Esophagus (tissue), 2 donors: ENCODE results near the gene KIFAP3. TPM values are rescaled to one million over a fixed set of nuclear protein-coding genes. Genes with fewer than 3 reads are reported as not detected.
"Not testable (repeated sequence)": the region's sequence is repeated elsewhere in the genome, so short reads cannot be mapped to it uniquely, and the experiment has no call there.

Experiments
- H3K27ac ChIP-seq, 2 donors: one replicate each; pipeline ENCODE4 v1.5.1; 2013; ENCODE audit warnings: low read depth in 2 of 2, mild to moderate bottlenecking in 2 of 2, inconsistent platforms in 1 of 2, low read length in 1 of 2, moderate library complexity in 1 of 2
- H3K27me3 ChIP-seq, 2 donors: one replicate each; pipeline ENCODE4 v1.6.1; 2013; ENCODE audit warnings: low read length in 2 of 2, control low read depth in 1 of 2, mild to moderate bottlenecking in 1 of 2; ENCODE audit not compliant: insufficient read depth in 2 of 2, control insufficient read depth in 1 of 2
- H3K36me3 ChIP-seq, 2 donors: one replicate each; pipeline ENCODE4 v1.6.1; 2013; ENCODE audit warnings: low read length in 1 of 2; ENCODE audit not compliant: control insufficient read depth in 2 of 2, insufficient read depth in 2 of 2
- H3K4me1 ChIP-seq, 2 donors: one replicate each; pipeline ENCODE4 v1.6.1; 2013; ENCODE audit warnings: low read length in 1 of 2; ENCODE audit not compliant: control insufficient read depth in 2 of 2, insufficient read depth in 2 of 2
- H3K4me3 ChIP-seq, 2 donors: one replicate each; pipeline ENCODE4 v1.5.1; 2013; ENCODE audit warnings: low read length in 2 of 2, mild to moderate bottlenecking in 2 of 2, low read depth in 1 of 2, moderate library complexity in 1 of 2
- H3K9me3 ChIP-seq, 2 donors: one replicate each; pipeline ENCODE4 v1.6.1; 2013; ENCODE audit warnings: mild to moderate bottlenecking in 2 of 2, low read depth in 1 of 2, low read length in 1 of 2, moderate library complexity in 1 of 2; ENCODE audit not compliant: control insufficient read depth in 2 of 2, insufficient read depth in 1 of 2
- WGBS, 2 donors: extraction: QIAGEN DNeasy Blood & Tissue Kit; methylation state at CpG; one replicate each; pipeline ENCODE4 v1.1.7; 2013; 5-methylcytosine and 5-hydroxymethylcytosine counted together
- polyA plus RNA-seq, 2 donors: library from polyadenylated mRNA; stranded (reverse); fragments of 200-250 nt; gene quantifications; one replicate each; pipeline ENCODE4 v1.2.3, GENCODE V29; 2013
- donor health status: healthy with polysubstance abuse.
- donor health status: Bipolar disorder and iron deficiency.

Gene KIFAP3
- polyA plus RNA-seq, 2 donors, result 4.8 to 10.0 TPM

DNA sequence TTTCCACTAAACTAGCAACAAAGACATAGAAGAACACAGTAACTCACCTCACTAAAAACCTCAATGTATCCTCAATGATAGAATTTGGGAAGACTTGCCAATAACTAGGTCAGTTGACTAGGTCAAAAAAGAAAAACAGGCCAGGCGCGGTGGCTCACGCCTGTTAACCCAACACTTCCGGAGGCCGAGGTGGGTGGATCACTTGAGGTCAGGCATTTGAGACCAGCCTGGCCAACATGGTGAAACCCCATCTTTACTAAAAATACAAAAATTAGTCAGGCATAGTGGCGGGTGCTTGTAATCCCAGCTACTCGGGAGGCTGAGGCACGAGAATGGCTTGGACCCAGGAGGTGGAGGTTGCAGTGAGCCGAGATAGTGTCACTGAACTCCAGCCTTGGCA is 156.3 kb downstream of the KIFAP3 start:
- not testable (repeated sequence) for H3K27me3 ChIP-seq, H3K4me3 ChIP-seq, H3K9me3 ChIP-seq, H3K27ac ChIP-seq, H3K36me3 ChIP-seq, H3K4me1 ChIP-seq
- WGBS, 2 donors, result 86 to 88% methylated on average over 9 of the region's 9 CpGs

GRCh38 chr1:169915150-169915549 is 159.3 kb downstream of the KIFAP3 start:
- 55 to 58% methylated on average over 15 of the region's 15 CpGs for WGBS, 2 donors
- H3K4me1 ChIP-seq, result no peaks in the 10 kb centered on the region

DNA sequence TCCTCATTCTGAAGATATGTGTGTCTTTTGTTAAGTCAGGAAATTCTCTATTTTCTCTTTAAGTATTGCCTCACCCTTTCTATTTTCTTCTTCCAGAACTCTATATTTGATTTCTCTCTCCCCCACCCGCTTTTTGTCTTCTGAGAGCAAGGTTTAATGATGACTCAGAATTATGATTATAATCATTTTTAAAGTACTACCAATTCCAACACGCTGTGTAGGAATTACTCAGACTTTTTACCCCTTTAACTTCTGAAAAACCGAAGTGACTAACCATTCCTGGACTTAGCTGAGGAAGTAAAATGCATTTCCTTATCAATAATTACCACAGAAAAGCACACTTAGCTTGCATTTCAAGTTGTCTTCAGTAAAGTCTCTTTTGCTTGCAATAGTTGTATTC is 160.0 kb downstream of the KIFAP3 start:
- WGBS, 2 donors, result 21 to 45% methylated on average over 3 of the region's 3 CpGs

More at GRCh38 chr1:169915150-169915549, 159.3 kb downstream of the KIFAP3 start:
- Histone ChIP-seq H3K27ac (no peak overlapping the region), H3K27me3 (no peaks in the 10 kb centered on the region), H3K4me3 (no peak overlapping the region), H3K9me3 (peaks cover 0 to 3% of the 10 kb centered on the region in 2 donors), H3K36me3 (no peaks in the 10 kb centered on the region)

DNA sequence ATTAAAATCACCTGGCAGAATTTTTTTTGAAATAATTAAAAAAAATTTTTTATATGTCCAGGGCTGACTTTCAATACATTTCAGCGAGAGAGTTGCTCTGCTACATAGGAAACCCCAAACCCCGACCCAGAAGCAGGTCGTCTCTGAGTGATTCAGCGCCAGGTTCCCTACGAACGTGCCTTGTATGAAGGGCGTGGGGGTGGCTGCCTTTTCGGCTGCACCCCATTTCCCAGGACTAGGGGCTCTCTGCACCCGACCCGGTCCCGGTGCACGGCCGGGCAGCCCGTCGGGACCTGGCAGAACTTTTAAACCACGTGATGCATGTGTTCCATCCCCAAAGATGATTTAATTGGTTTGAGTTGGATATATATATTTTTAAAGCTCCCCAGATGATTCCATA is 165.0 kb downstream of the KIFAP3 start:
- no peaks in the 10 kb centered on the region for H3K4me1 ChIP-seq
- H3K27ac ChIP-seq, result no peak overlapping the region
- H3K27me3 ChIP-seq, result no peaks in the 10 kb centered on the region
- no peaks in the 10 kb centered on the region for H3K36me3 ChIP-seq
- peaks cover 0 to 3% of the 10 kb centered on the region in 2 donors for H3K9me3 ChIP-seq
- 91 to 93% methylated on average over 16 of the region's 16 CpGs for WGBS, 2 donors
- H3K4me3 ChIP-seq, result no peak overlapping the region

More for the DNA sequence above, 160.0 kb downstream of the KIFAP3 start:
- no peaks in the 10 kb centered on the region for H3K4me1 ChIP-seq
- H3K4me3 ChIP-seq, result no peak overlapping the region
- no peaks in the 10 kb centered on the region for H3K27me3 ChIP-seq
- no peaks in the 10 kb centered on the region for H3K36me3 ChIP-seq
- H3K9me3 ChIP-seq, result peaks cover 0 to 3% of the 10 kb centered on the region in 2 donors
- H3K27ac ChIP-seq, result no peak overlapping the region

- Histone ChIP-seq H3K4me3 (no peak overlapping the region), H3K9me3 (peaks cover 0 to 3% of the 10 kb centered on the region in 2 donors), H3K36me3 (no peaks in the 10 kb centered on the region), H3K27ac (no peak overlapping the region), H3K27me3 (no peaks in the 10 kb centered on the region), H3K4me1 (no peaks in the 10 kb centered on the region)
These were observed 167.6 kb downstream of the KIFAP3 start for GRCh38 chr1:169906938-169907337.

DNA sequence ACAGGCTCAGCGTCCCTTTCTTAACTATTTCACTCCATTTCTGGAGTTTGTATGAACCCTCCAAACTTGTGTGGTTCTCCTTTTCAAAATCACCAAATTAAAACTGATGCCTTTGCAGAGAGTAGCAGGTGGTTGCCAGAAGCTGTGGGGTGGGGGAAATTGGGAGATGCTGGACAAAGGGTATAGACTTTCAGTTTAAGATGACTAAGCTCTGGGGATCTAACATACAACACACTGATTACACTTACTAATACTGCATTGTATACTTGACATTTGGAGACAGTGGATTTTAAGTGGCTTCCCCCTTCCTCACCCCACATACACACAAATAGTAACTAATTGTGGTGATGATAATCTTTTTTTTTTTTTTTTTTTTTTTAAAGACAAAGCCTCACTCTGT is 169.7 kb downstream of the KIFAP3 start:
- WGBS, 2 donors, result 89 to 90% methylated on average over 1 of the region's 1 CpG
- H3K9me3 ChIP-seq, result no peaks in the 10 kb centered on the region
- H3K4me1 ChIP-seq, result no peaks in the 10 kb centered on the region
- H3K27ac ChIP-seq, result no peak overlapping the region
- no peaks in the 10 kb centered on the region for H3K36me3 ChIP-seq
- H3K27me3 ChIP-seq, result no peaks in the 10 kb centered on the region
- no peak overlapping the region for H3K4me3 ChIP-seq

DNA sequence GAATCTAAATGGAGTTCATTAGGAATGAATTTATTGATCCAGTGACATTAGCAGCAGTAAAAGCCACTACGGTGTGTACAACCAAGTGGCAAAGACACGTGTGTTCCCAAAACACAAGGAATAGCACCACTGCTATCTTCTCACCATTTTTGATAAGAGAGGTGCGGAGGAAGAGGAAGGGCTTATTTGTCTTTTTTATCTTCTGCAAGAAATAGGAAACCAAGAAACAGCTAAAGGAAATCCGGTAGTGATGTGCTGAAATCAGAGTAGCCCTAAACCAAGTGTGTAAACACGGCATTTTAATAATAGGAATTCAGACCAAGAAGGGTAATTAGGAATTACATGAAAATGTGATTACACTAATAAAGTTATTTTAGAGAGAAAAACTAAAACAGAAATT is 171.7 kb downstream of the KIFAP3 start:
- WGBS, 2 donors, result 53 to 65% methylated on average over 5 of the region's 5 CpGs
- H3K4me1 ChIP-seq, result no peaks in the 10 kb centered on the region
- no peaks in the 10 kb centered on the region for H3K36me3 ChIP-seq
- H3K27ac ChIP-seq, result no peak overlapping the region
- H3K27me3 ChIP-seq, result no peaks in the 10 kb centered on the region
- no peaks in the 10 kb centered on the region for H3K9me3 ChIP-seq
- H3K4me3 ChIP-seq, result no peak overlapping the region

DNA sequence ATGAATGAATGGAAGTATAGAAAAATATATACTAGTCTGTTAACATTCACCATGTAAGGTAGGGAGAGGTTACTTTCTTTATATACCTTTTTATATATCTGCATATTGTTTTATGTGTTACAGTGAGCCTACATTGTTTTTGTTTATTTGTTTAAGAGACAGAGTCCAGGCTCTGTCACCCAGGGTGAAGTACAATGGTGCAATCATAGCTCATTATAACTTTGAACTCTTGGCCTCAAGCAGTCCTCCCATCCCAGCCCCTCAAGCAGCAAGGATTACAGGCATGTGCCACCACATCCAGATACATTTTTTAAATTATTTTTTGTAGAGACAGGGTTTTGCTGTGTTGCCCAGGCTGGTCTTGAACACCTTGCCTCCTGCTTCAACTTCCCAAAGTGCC is 173.4 kb downstream of the KIFAP3 start:
- no peak overlapping the region for H3K27ac ChIP-seq
- no peak overlapping the region for H3K4me3 ChIP-seq
- H3K27me3 ChIP-seq, result no peaks in the 10 kb centered on the region

DNA sequence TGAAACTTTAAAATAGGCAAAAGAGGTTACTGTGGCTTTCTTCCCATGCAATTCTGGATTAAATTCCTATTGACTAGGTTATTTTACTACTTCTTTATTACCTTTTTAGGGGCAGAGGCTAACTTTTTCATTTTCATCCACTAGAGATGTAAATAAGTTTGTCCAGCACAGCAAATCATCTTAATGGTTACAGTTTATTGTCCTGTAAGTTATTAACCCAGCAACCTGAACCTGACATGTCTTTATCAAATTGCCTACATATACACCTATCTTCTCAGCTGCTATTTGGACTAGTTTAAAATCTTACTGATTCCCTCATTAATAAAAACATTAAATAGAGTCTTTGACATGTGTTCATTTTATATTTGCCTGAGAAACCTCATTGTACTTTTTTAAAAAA is 173.9 kb downstream of the KIFAP3 start:
- Histone ChIP-seq H3K4me1 (no peaks in the 10 kb centered on the region), H3K27ac (no peak overlapping the region)

More for the DNA sequence above, 173.4 kb downstream of the KIFAP3 start:
- H3K4me1 ChIP-seq, result no peaks in the 10 kb centered on the region
- no peaks in the 10 kb centered on the region for H3K9me3 ChIP-seq
- no peaks in the 10 kb centered on the region for H3K36me3 ChIP-seq

DNA sequence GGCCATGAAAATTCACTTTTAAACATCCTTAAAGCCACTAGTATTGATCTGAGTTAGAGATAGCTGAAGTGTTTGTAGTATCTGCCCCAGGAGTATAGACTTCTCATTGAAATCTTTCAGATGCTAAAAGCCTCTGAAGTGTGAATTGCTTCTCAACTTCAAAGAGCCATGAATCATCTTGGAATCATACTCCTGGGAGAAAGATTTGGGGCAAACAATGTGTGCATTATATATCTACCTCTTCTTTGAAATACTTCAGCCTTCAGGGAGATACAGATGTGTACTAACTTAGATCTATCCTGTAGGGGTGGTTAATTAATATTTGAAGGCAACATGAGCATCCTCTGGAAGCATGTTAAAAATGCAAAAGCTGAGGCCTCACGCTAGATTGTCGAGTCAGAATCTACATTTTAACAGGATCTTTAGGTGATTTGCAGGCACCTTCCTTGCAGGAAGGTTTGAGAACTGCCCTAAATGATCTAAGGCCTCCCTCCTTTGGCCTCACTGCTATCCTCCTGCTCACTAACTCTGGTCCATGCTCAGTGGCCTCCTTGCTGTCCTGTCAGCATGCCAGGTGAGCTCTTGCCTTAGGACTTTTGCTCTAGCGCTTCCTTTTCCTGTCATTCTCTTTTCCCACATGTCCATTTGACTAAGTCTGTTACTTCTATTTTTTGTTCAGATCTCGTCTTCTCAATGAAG is 174.8 kb downstream of the KIFAP3 start:
- no peaks in the 10 kb centered on the region for H3K27me3 ChIP-seq
- no peak overlapping the region for H3K4me3 ChIP-seq
- no peaks in the 10 kb centered on the region for H3K9me3 ChIP-seq
- no peaks in the 10 kb centered on the region for H3K4me1 ChIP-seq
- 61 to 63% methylated on average over 4 of the region's 4 CpGs for WGBS, 2 donors
- no peaks in the 10 kb centered on the region for H3K36me3 ChIP-seq
- no peak overlapping the region for H3K27ac ChIP-seq

More for the DNA sequence above, 173.9 kb downstream of the KIFAP3 start:
- Histone ChIP-seq H3K36me3 (no peaks in the 10 kb centered on the region), H3K4me3 (no peak overlapping the region), H3K9me3 (no peaks in the 10 kb centered on the region), H3K27me3 (no peaks in the 10 kb centered on the region)
